GM19193 (cell line): Measurements from ENCODE around the gene ADAMTS10.

Experiments
- POLR2A ChIP-seq: IDR thresholded peaks from 4 replicates; pipeline ENCODE4 v1.6.1; 2011; ENCODE audit not compliant: insufficient read depth, insufficient read length; ENCODE audit errors: extremely low read depth

Gene ADAMTS10

GRCh38 chr19:8610936-8611300 lies 403 bp upstream of the ADAMTS10 start:
- no peak for TF ChIP-seq POLR2A

DNA sequence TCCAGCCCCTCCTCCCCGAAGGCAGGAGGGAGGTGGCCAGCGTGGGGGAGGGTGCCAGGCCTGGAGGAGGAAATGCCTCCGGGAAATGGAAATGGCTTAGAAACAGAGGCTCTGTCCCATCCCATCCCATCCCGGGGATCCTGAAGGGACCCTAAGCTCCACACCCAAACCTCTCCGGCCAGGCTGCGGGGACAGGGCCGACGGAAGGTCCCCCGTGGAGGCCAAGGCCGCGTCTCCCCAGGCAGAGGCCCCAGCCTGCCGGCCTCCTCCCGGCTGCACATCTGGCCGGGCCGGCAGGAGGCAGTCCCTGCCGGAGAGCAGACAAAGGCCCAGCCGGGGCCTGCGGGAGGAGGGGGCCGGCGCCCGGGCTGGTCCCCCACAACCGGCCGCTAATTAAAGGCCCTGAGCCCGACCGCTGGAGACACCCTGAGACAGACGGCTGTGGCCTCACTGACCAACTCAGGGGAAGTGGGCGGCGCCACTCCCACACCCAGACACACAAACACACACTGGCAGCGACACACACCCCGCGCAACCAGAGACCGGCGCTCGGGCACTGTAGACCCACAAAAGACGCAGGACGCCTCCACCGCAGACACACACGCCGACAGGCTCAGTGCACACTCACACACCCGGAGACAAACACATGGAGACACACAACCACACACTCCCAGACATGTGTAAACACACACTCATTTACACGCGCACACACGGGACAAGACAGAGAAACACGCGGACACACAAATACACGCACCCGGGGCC lies 1.1 kb downstream of the ADAMTS10 start:
- TF ChIP-seq POLR2A: no peak

DNA sequence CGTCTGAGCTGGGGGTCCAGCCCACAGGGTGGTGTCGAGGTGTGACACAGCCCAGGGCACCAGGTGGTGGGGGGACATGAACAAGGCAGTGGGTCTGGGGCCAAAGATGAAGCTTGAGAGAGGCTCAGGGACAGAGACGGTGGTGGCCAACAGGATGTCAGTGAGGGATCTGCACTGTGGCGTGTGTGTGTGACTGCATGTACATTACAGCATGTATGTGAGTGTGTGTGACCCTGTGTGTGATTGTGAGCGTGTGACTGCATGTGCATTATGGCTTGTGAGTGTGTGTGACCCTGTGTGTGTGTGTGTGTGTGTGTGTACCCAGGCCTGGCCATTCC lies 1.6 kb downstream of the ADAMTS10 start:
- TF ChIP-seq POLR2A: no peak

- TF ChIP-seq POLR2A: no peak
Measured at GRCh38 chr19:8607386-8607785, 3.1 kb downstream of the ADAMTS10 start.

DNA sequence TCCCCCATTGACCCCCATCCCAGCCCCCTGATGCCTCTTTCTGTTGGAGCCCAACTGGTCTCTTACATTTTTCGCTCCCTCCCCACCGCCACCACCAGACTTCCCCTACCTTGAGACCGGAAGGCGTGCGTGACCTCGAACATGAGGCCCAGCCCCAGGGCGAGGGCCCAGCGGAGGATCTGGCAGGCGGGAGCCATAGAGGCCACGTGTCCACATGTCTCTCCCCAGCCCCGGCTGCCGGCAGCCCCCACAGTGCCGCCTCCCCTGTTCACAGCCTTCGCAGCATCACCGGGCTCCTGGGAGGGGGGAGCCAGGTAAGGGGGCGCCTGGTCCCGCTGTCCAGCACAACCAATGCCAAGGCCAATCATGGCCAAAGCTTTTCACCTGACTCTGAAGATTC lies 5.0 kb downstream of the ADAMTS10 start:
- TF ChIP-seq POLR2A: no peak

- TF ChIP-seq POLR2A: no peak
Measured at GRCh38 chr19:8601796-8602195, 8.7 kb downstream of the ADAMTS10 start.

- no peak for TF ChIP-seq POLR2A
Measured at GRCh38 chr19:8600816-8601215, 9.7 kb downstream of the ADAMTS10 start.

GRCh38 chr19:8600064-8600463 lies 10.5 kb downstream of the ADAMTS10 start:
- TF ChIP-seq POLR2A: no peak

DNA sequence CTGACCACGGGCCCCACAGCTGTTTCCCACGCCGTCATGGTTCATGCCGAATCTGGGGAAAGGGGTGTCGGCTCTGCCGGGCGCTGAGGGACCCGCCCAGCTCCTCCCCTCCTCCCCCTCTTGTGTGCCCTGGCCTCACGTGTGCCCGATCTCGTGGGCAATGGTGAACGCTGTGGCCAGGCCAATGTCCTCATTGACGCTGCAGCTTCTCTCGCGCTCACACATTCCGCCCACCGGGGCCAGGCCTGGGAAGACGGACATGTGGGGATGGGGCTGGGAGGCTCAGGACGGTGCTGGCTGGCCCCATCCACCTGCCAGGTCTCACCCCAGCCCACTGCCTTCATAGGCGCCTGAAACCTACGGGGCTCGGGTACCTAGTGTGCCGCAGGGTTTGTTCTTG lies 14.3 kb downstream of the ADAMTS10 start:
- no peak for TF ChIP-seq POLR2A

GRCh38 chr19:8595651-8596050 lies 14.9 kb downstream of the ADAMTS10 start:
- no peak for TF ChIP-seq POLR2A

GRCh38 chr19:8593931-8594330 lies 16.6 kb downstream of the ADAMTS10 start:
- no peak for TF ChIP-seq POLR2A

DNA sequence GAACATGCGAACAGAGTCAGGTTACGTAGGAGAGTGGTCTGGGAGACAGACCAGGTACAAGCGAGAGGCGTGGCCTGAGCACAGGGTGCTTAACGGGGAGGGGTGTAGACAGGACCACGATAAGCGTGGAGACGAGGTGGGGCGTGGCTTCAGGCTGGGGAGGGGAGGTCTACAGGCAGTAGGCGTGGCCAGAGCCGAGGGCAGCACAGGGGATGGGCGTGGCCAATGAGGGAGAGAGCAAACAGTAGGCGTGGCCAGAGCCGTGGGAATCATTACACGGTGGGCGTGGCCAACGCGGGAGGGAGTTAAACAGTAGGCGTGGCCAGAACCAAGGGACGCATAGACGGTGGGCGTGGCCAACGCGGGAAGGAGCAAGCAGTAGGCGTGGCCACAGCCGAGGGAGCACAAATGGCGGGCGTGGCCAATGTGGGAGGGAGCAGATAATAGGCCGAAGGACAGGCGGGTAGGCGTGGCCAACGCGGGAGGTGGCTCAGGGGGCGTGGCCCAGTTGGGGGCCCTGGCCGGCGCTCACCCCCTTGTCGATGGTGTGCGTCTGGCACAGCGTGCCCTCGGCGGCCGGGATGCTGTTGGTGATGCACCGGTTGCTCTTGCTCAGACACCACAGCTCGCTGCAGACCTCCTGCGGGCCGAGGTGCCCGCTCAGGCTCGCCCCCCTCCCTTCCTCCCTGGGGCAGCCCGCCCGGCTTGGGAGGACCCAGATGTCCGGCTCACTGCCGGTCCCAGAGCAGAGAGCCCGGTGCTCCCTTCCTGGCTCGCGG lies 18.1 kb downstream of the ADAMTS10 start:
- TF ChIP-seq POLR2A: no peak

GRCh38 chr19:8589177-8589714 lies 21.3 kb downstream of the ADAMTS10 start:
- no peak for TF ChIP-seq POLR2A

DNA sequence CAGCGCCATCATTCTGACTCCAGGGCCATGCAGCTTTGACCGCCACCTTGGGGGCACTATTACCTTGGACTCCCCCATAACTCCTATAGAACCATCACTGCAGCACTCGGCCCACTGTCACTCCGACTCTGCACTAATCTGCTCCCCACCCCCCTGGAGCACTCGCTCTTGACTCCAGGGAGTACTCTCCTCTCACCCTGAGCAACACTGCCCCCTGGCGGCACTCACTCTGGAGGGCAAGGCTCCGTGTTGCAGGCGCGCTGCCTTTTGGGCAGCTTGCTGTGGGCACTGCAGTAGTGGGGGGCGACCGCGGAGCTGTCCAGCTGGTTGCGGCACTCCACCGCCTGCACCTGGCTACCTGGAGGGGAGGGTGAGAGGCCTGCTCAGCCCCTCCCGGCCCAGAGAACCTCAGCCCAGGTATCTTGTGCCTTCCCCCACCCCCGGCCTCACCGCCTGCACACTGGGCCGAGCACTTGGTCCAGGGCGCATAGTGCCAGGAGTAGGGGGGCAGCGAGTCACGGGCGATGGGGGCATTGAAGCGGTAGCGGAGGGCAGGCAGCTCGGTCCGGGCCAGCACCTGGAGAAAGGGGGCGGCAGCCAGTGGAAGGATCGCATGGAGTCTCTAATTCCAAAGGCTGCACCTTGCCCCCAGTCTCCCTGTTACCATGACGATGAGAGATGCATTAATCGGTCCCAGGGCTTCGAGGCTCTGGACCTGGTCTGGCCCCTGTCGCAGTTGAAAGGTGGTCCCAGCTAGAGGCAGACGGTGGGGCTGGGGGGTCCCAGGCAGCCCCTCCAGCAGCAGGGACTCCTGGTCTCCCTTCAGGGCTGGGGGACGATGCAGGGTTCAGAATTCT lies 24.4 kb downstream of the ADAMTS10 start:
- TF ChIP-seq POLR2A: no peak
